ENCODE data around the gene MPPE1. TPM values are rescaled to one million over a fixed set of nuclear protein-coding genes. Genes with fewer than 3 reads are reported as not detected.

MPPE1 gene
- total and polyA plus RNA-seq, 4 donors, result 28.8 to 49.8 (median 39.4) TPM

GRCh38 chr18:11866764-11867163 is 41.4 kb downstream of the MPPE1 start:
- Histone ChIP-seq H3K36me3 (ENCODE audit: control insufficient read depth in 1 of 2, insufficient read depth in 2 of 2, low read length in 1 of 2) (no peaks in the 10 kb centered on the region), H3K27me3 (ENCODE audit: control insufficient read depth in 1 of 2, insufficient read depth in 2 of 2, low read length in 1 of 2) (no peaks in the 10 kb centered on the region), H3K4me1 (ENCODE audit: control insufficient read depth in 1 of 2, insufficient read depth in 2 of 2, low read length in 2 of 2) (no peaks in the 10 kb centered on the region), H3K9me3 (ENCODE audit: control insufficient read depth, low read length) (no peaks in the 10 kb centered on the region), H3K4me3 (ENCODE audit: low read length in 2 of 2) (no peak overlapping the region), H3K27ac (ENCODE audit: low read depth in 1 of 2, low read length in 2 of 2) (no peak overlapping the region)
- intact Hi-C loops (cut with DNase I), result no loop called here
- no peak for DNase-seq
- WGBS, 2 donors, result 71 to 78% methylated on average over 5 of the region's 5 CpGs
- ATAC-seq (ENCODE audit: low FRiP score), result no peak

DNA sequence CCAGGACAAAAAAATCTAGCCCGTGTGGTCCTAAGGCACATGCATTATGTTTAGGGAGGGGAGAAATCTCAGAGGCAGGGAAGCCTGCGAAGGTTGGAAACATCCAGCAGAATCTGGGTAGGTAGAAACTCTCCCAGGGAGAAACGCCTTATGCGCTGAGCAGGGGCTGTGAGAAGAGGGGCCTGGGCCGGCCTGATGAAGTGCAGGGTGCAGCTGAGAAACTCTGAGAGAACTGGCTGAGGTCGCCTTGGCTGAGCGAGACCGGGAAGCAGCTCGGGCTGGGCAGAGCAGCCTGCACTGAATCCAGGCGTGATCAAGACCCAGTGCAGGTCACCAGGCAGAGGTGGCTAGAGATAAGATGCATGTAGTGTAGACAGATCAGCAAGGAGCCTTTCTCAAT is 41.8 kb downstream of the MPPE1 start:
- intact Hi-C loops (cut with DNase I), result no loop called here
- ATAC-seq (ENCODE audit: low FRiP score) (no peak), DNase-seq (no peak)
- WGBS, 2 donors, result 65 to 76% methylated on average over 10 of the region's 10 CpGs
- Histone ChIP-seq H3K4me1 (ENCODE audit: control insufficient read depth in 1 of 2, insufficient read depth in 2 of 2, low read length in 2 of 2) (no peaks in the 10 kb centered on the region), H3K4me3 (ENCODE audit: low read length in 2 of 2) (no peak overlapping the region), H3K9me3 (ENCODE audit: control insufficient read depth, low read length) (no peaks in the 10 kb centered on the region), H3K27ac (ENCODE audit: low read depth in 1 of 2, low read length in 2 of 2) (no peak overlapping the region), H3K27me3 (ENCODE audit: control insufficient read depth in 1 of 2, insufficient read depth in 2 of 2, low read length in 1 of 2) (no peaks in the 10 kb centered on the region), H3K36me3 (ENCODE audit: control insufficient read depth in 1 of 2, insufficient read depth in 2 of 2, low read length in 1 of 2) (no peaks in the 10 kb centered on the region)

DNA sequence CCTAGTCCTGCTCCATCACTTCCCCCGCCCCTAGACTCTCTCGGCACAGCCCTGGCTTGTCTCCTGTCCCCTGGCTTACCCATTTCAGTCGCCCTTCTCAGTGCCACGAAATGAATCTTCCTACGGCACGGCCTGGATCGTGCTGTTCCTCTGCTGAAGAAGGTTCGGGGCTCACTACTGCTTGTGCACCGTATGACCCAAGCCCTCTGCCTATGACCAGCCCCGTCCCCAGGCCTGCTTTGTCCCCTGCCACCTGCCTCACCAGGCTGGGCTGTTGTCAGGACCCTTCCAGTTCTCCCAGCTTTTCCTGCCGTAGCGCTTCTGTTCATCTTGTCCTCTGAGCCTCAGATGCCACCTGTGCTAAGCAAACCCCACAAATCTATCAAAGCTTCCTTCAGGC is 43.0 kb downstream of the MPPE1 start:
- no peak overlapping the region for H3K27ac ChIP-seq (ENCODE audit: low read depth in 1 of 2, low read length in 2 of 2)
- no peaks in the 10 kb centered on the region for H3K36me3 ChIP-seq (ENCODE audit: control insufficient read depth in 1 of 2, insufficient read depth in 2 of 2, low read length in 1 of 2)
- H3K4me3 ChIP-seq (ENCODE audit: low read length in 2 of 2), result no peak overlapping the region
- no peaks in the 10 kb centered on the region for H3K27me3 ChIP-seq (ENCODE audit: control insufficient read depth in 1 of 2, insufficient read depth in 2 of 2, low read length in 1 of 2)
- no peaks in the 10 kb centered on the region for H3K9me3 ChIP-seq (ENCODE audit: control insufficient read depth, low read length)
- intact Hi-C loops (cut with DNase I), result no loop called here
- ATAC-seq (ENCODE audit: low FRiP score), result no peak
- 89% methylated on average over 12 of the region's 12 CpGs for WGBS, 2 donors
- H3K4me1 ChIP-seq (ENCODE audit: control insufficient read depth in 1 of 2, insufficient read depth in 2 of 2, low read length in 2 of 2), result no peaks in the 10 kb centered on the region
- DNase-seq, result no peak

DNA sequence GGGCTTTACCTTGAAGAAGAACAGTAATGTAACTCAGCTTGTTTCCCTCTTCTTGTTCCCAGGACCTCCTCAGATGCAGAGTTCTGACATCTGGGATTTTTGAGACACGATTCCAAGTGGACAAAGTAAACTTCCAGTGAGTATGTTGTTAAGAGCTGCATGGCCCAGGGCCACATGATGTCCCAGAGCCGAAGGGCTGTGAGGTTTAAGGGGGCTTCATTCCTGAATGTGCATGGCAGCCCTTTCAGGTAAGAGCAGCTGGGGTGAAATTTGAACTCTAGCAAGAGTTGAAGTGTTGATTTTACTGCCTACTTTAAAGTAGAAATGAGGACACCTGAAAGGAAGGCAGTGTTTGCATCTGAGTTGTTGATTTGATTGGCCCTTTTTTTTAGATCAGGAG is 43.6 kb downstream of the MPPE1 start:
- Histone ChIP-seq H3K36me3 (ENCODE audit: control insufficient read depth in 1 of 2, insufficient read depth in 2 of 2, low read length in 1 of 2) (no peaks in the 10 kb centered on the region), H3K4me1 (ENCODE audit: control insufficient read depth in 1 of 2, insufficient read depth in 2 of 2, low read length in 2 of 2) (no peaks in the 10 kb centered on the region), H3K4me3 (ENCODE audit: low read length in 2 of 2) (no peak overlapping the region), H3K9me3 (ENCODE audit: control insufficient read depth, low read length) (no peaks in the 10 kb centered on the region), H3K27ac (ENCODE audit: low read depth in 1 of 2, low read length in 2 of 2) (no peak overlapping the region), H3K27me3 (ENCODE audit: control insufficient read depth in 1 of 2, insufficient read depth in 2 of 2, low read length in 1 of 2) (no peaks in the 10 kb centered on the region)
- 64 to 71% methylated on average over 2 of the region's 2 CpGs for WGBS, 2 donors
- intact Hi-C loops (cut with DNase I), result no loop called here
- DNase-seq (no peak), ATAC-seq (ENCODE audit: low FRiP score) (no peak)

- 79 to 85% methylated on average over 6 of the region's 6 CpGs for WGBS, 2 donors
- Histone ChIP-seq H3K4me3 (ENCODE audit: low read length in 2 of 2) (no peak overlapping the region), H3K9me3 (ENCODE audit: control insufficient read depth, low read length) (no peaks in the 10 kb centered on the region), H3K27ac (ENCODE audit: low read depth in 1 of 2, low read length in 2 of 2) (no peak overlapping the region), H3K4me1 (ENCODE audit: control insufficient read depth in 1 of 2, insufficient read depth in 2 of 2, low read length in 2 of 2) (no peaks in the 10 kb centered on the region), H3K27me3 (ENCODE audit: control insufficient read depth in 1 of 2, insufficient read depth in 2 of 2, low read length in 1 of 2) (no peaks in the 10 kb centered on the region), H3K36me3 (ENCODE audit: control insufficient read depth in 1 of 2, insufficient read depth in 2 of 2, low read length in 1 of 2) (no peaks in the 10 kb centered on the region)
- no peak for ATAC-seq (ENCODE audit: low FRiP score)
- intact Hi-C loops (cut with DNase I), result no loop called here
- DNase-seq, result no peak
Observed at GRCh38 chr18:11862468-11863137, 45.5 kb downstream of the MPPE1 start.

- no peak for ATAC-seq (ENCODE audit: low FRiP score)
- Histone ChIP-seq H3K4me3 (ENCODE audit: low read length in 2 of 2) (no peak overlapping the region), H3K4me1 (ENCODE audit: control insufficient read depth in 1 of 2, insufficient read depth in 2 of 2, low read length in 2 of 2) (no peaks in the 10 kb centered on the region), H3K27me3 (ENCODE audit: control insufficient read depth in 1 of 2, insufficient read depth in 2 of 2, low read length in 1 of 2) (no peaks in the 10 kb centered on the region), H3K27ac (ENCODE audit: low read depth in 1 of 2, low read length in 2 of 2) (no peak overlapping the region), H3K36me3 (ENCODE audit: control insufficient read depth in 1 of 2, insufficient read depth in 2 of 2, low read length in 1 of 2) (no peaks in the 10 kb centered on the region), H3K9me3 (ENCODE audit: control insufficient read depth, low read length) (no peaks in the 10 kb centered on the region)
- 60 to 67% methylated on average over 20 of the region's 20 CpGs for WGBS, 2 donors
- DNase-seq, result no peak
- intact Hi-C loops (cut with DNase I), result no loop called here
Observed at GRCh38 chr18:11861583-11862288, 46.4 kb downstream of the MPPE1 start.

DNA sequence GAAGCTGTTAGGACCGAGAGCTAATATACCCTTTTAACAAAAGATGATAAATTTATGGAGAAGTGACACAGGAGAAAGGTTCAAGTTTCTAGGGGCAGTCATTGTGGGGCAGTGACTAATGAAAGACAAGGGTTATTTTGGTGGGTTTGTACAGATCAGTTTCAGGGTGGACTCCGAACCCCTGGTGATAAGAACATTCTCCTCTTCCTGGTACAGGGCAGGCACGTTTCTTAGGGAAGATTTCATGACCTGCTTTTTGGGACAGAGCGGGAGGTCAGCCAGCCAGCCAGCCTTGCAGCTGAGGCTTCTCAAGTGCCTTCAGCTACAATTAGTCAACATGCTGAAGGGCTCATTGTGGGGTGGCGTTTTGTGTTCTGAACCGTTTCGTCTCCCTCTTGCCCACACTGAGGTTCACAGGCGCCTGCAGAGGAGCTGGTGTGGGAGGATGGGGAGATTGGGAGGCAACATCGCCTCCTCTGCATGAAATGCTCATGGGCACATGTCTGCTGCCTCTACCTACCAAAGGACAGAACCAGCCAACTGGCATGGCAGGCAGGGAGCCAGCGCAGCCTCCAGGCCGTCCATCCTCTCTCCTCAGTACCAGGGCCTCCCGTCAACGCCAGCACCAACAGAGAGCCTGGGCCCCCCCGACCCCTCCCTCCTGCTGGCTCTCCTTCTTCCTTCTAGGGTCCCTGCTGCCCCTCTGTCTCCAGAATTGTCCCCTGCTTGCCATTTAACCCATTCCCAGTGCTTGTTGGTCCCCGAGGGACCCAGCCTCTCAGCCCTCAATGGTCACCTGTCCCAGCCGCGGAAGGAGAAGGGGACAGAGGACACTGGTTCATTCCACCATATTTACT is 47.3 kb downstream of the MPPE1 start:
- no peak for DNase-seq
- Histone ChIP-seq H3K27me3 (ENCODE audit: control insufficient read depth in 1 of 2, insufficient read depth in 2 of 2, low read length in 1 of 2) (no peaks in the 10 kb centered on the region), H3K4me1 (ENCODE audit: control insufficient read depth in 1 of 2, insufficient read depth in 2 of 2, low read length in 2 of 2) (no peaks in the 10 kb centered on the region), H3K27ac (ENCODE audit: low read depth in 1 of 2, low read length in 2 of 2) (no peak overlapping the region), H3K9me3 (ENCODE audit: control insufficient read depth, low read length) (no peaks in the 10 kb centered on the region), H3K4me3 (ENCODE audit: low read length in 2 of 2) (no peak overlapping the region), H3K36me3 (ENCODE audit: control insufficient read depth in 1 of 2, insufficient read depth in 2 of 2, low read length in 1 of 2) (no peaks in the 10 kb centered on the region)
- intact Hi-C loops (cut with DNase I), result no loop called here
- ATAC-seq (ENCODE audit: low FRiP score), result no peak
- 83 to 84% methylated on average over 17 of the region's 17 CpGs for WGBS, 2 donors

DNA sequence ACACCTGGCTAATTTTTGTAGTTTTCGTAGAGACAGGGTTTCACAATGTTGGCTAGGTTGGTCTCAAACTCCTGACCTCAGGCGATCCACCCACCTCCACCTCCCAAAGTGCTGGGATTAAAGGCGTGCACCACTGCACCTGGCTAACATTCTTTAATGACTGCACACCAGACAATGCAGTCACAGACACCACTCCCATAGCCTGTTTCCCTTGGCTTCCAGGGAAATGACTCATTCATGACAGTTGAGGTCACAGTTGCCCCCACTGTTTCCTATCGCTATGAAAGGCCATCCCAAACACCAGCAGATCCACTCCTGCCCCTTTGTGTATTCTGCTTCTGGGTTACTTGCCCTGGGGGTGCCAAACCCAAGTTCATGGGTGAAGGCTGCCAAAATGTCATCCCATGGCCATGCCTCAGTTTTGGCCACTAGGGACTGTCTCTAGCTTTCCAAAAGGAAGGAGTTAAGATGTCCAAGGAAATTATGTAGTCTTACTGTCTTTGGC is 48.2 kb downstream of the MPPE1 start:
- no peak for ATAC-seq (ENCODE audit: low FRiP score)
- no peak for DNase-seq
- no peaks in the 10 kb centered on the region for H3K36me3 ChIP-seq (ENCODE audit: control insufficient read depth in 1 of 2, insufficient read depth in 2 of 2, low read length in 1 of 2)
- H3K27me3 ChIP-seq (ENCODE audit: control insufficient read depth in 1 of 2, insufficient read depth in 2 of 2, low read length in 1 of 2), result no peaks in the 10 kb centered on the region
- H3K4me3 ChIP-seq (ENCODE audit: low read length in 2 of 2), result no peak overlapping the region
- 79 to 80% methylated on average over 4 of the region's 4 CpGs for whole genome bisulfite sequencing, 2 donors
- no peak overlapping the region for H3K27ac ChIP-seq (ENCODE audit: low read depth in 1 of 2, low read length in 2 of 2)
- no peaks in the 10 kb centered on the region for H3K4me1 ChIP-seq (ENCODE audit: control insufficient read depth in 1 of 2, insufficient read depth in 2 of 2, low read length in 2 of 2)
- H3K9me3 ChIP-seq (ENCODE audit: control insufficient read depth, low read length), result no peaks in the 10 kb centered on the region
- intact Hi-C loops (cut with DNase I), result loop anchor here in 1 of 2 donors (10.0 kb wide), 1 partner anchor 205 kb away; no protein-coding TSS in a partner anchor
